GM19023 (cell line): ENCODE results near the gene SAMD4B.

Experiments
- ATAC-seq: cut with Tn5 transposase; IDR thresholded peaks from one replicate; pipeline ENCODE4 v1.9.1; 2021; ENCODE audit warnings: mild to moderate bottlenecking, moderate library complexity; ENCODE audit not compliant: unreplicated experiment

SAMD4B gene

GRCh38 chr19:39420769-39421168, 78.5 kb downstream of the SAMD4B start:
- ATAC-seq, result no peak

GRCh38 chr19:39422020-39422419, 79.8 kb downstream of the SAMD4B start:
- ATAC-seq, result no peak

GRCh38 chr19:39423258-39424086, 81.3 kb downstream of the SAMD4B start:
- no peak for ATAC-seq

- ATAC-seq, result no peak
Observed at GRCh38 chr19:39424934-39425333, 82.7 kb downstream of the SAMD4B start.

- ATAC-seq, result no peak
Observed at GRCh38 chr19:39425744-39426143, 83.5 kb downstream of the SAMD4B start.

- ATAC-seq, result no peak
Observed at GRCh38 chr19:39426170-39426569, 83.9 kb downstream of the SAMD4B start.

- no peak for ATAC-seq
Observed at GRCh38 chr19:39427707-39428106, 85.5 kb downstream of the SAMD4B start.

- ATAC-seq, result no peak
Observed at GRCh38 chr19:39428283-39429112, 86.3 kb downstream of the SAMD4B start.

GRCh38 chr19:39430675-39431593, 88.7 kb downstream of the SAMD4B start:
- no peak for ATAC-seq

GRCh38 chr19:39432677-39433025, 90.4 kb downstream of the SAMD4B start:
- no peak for ATAC-seq

GRCh38 chr19:39433480-39434079, 91.4 kb downstream of the SAMD4B start:
- ATAC-seq, result no peak

GRCh38 chr19:39434123-39435076, 92.2 kb downstream of the SAMD4B start:
- no peak for ATAC-seq
